ENCODE data around the gene CASK.

The CASK gene

DNA sequence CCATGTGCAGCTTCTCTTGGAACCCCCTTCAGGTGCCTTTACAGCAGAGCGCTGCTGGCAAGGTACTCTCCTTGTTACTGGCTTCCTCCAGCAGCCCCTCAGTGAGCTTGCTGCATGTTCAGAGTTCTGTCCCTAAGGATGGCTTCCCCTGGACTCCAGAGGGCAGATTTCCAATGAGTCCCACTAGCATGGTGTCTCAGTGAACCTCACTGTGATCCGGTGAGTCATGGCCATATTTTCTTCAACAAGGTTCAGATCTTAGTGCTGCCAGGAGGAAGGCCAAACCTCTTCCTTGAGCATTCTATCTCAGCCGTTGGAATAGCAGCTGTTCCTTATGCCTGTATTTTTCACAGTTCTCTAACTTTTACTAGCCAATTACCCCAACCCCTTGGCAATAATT, 98.8 kb downstream of the CASK start:
- no peaks in the 10 kb centered on the region for H3K9me3 ChIP-seq (ENCODE audit: control insufficient read depth in 1 of 2, low read length in 2 of 2)
- no peak overlapping the region for H3K27ac ChIP-seq (ENCODE audit: low read length)
- no peaks in the 10 kb centered on the region for H3K36me3 ChIP-seq (ENCODE audit: control insufficient read depth in 1 of 2, insufficient read depth in 2 of 2, low read length in 2 of 2)
- no peaks in the 10 kb centered on the region for H3K27me3 ChIP-seq (ENCODE audit: low read depth, low read length)
- no peaks in the 10 kb centered on the region for H3K4me1 ChIP-seq (ENCODE audit: control insufficient read depth in 1 of 2, insufficient read depth in 2 of 2, low read length in 2 of 2)
- H3K4me3 ChIP-seq (ENCODE audit: low read depth in 1 of 2, low read length in 2 of 2) = no peak overlapping the region

DNA sequence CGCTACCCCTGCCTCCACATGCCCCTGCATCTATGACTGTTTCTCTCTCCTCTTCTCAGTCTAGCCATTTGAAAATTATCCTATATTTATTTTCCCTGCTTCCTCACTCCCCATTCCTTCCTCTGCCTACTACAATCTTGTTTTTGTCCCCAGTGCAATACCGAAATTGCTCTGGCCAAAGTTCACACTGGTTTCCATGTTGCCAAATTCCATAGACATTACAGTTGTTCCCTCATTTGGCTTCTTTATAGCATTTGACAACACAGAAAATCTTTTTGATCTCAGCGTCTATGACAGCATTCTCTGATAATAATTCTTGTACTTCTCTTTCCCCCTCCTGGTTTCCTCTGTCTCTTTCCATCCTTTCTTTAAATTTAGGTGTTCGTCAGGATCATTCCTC, 100.0 kb downstream of the CASK start:
- no peaks in the 10 kb centered on the region for H3K9me3 ChIP-seq (ENCODE audit: control insufficient read depth in 1 of 2, low read length in 2 of 2)
- no peak overlapping the region for H3K4me3 ChIP-seq (ENCODE audit: low read depth in 1 of 2, low read length in 2 of 2)
- H3K36me3 ChIP-seq (ENCODE audit: control insufficient read depth in 1 of 2, insufficient read depth in 2 of 2, low read length in 2 of 2) = no peaks in the 10 kb centered on the region
- H3K4me1 ChIP-seq (ENCODE audit: control insufficient read depth in 1 of 2, insufficient read depth in 2 of 2, low read length in 2 of 2) = no peaks in the 10 kb centered on the region
- no peaks in the 10 kb centered on the region for H3K27me3 ChIP-seq (ENCODE audit: low read depth, low read length)
- H3K27ac ChIP-seq (ENCODE audit: low read length) = no peak overlapping the region

DNA sequence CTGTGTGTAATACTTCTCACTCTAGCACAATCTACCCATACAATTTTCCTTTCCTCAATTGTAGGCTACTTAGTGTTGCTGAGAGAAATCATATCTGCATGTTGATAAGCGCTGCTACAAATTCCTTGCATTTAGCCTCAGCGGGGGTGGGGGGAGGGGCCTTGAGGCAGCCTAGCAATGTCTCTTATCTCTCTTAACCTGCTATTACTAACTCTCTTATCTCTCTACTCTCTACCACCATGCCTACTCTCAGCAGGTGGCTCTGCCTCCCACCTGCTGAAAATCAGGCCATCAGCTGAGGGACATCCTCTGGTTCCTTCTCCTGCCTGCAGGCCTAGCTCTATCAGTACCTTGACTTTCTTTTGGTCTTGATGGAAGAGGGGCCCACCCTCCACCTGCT, 100.5 kb downstream of the CASK start:
- Histone ChIP-seq H3K36me3 (ENCODE audit: control insufficient read depth in 1 of 2, insufficient read depth in 2 of 2, low read length in 2 of 2) (no peaks in the 10 kb centered on the region), H3K9me3 (ENCODE audit: control insufficient read depth in 1 of 2, low read length in 2 of 2) (no peaks in the 10 kb centered on the region), H3K4me1 (ENCODE audit: control insufficient read depth in 1 of 2, insufficient read depth in 2 of 2, low read length in 2 of 2) (no peaks in the 10 kb centered on the region), H3K27me3 (ENCODE audit: low read depth, low read length) (no peaks in the 10 kb centered on the region), H3K4me3 (ENCODE audit: low read depth in 1 of 2, low read length in 2 of 2) (no peak overlapping the region), H3K27ac (ENCODE audit: low read length) (no peak overlapping the region)

DNA sequence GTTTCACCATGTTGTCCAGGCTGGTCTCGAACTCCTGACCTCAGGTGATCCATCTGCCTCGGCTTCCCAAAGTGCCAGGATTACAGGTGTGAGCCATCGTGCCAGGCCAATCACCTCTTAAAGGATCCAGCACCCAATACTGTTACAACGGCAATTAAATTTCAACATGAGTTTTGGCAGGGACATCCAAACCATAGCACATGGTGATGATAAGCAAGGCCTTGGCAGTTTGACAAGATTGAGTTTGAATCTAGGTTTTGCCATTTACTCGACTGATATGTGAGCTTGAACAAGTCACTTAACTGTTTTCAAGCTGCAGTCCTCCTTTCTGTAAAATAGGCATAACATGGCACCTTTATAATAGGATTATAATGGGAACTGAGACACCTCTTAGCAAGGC, 115.3 kb downstream of the CASK start:
- no peak overlapping the region for H3K27ac ChIP-seq (ENCODE audit: low read length)
- no peaks in the 10 kb centered on the region for H3K4me1 ChIP-seq (ENCODE audit: control insufficient read depth in 1 of 2, insufficient read depth in 2 of 2, low read length in 2 of 2)
- H3K36me3 ChIP-seq (ENCODE audit: control insufficient read depth in 1 of 2, insufficient read depth in 2 of 2, low read length in 2 of 2) = no peaks in the 10 kb centered on the region
- no peak overlapping the region for H3K4me3 ChIP-seq (ENCODE audit: low read depth in 1 of 2, low read length in 2 of 2)
- H3K9me3 ChIP-seq (ENCODE audit: control insufficient read depth in 1 of 2, low read length in 2 of 2) = no peaks in the 10 kb centered on the region
- no peaks in the 10 kb centered on the region for H3K27me3 ChIP-seq (ENCODE audit: low read depth, low read length)

DNA sequence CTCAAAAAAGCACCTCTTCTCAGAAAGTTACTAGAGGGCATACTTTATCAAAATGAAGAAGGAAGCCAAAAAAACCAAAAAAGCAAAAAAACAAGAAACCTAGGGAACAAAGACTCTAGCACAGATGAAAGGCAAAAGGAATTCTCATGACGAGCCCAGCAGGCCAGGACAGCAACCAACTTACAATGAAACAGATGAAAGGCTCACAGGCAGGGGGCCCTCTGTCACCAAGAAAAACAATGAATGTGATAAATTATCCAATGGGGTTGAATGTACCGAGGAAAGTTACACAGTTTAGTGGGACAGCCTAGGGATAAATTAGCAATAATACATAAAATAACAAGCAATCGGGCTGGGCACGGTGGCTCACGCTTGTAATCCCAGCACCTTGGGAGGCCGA, 120.4 kb downstream of the CASK start:
- H3K4me3 ChIP-seq (ENCODE audit: low read depth in 1 of 2, low read length in 2 of 2) = no peak overlapping the region
- H3K9me3 ChIP-seq (ENCODE audit: control insufficient read depth in 1 of 2, low read length in 2 of 2) = no peaks in the 10 kb centered on the region
- no peaks in the 10 kb centered on the region for H3K4me1 ChIP-seq (ENCODE audit: control insufficient read depth in 1 of 2, insufficient read depth in 2 of 2, low read length in 2 of 2)
- H3K27ac ChIP-seq (ENCODE audit: low read length) = no peak overlapping the region
- no peaks in the 10 kb centered on the region for H3K36me3 ChIP-seq (ENCODE audit: control insufficient read depth in 1 of 2, insufficient read depth in 2 of 2, low read length in 2 of 2)
- H3K27me3 ChIP-seq (ENCODE audit: low read depth, low read length) = no peaks in the 10 kb centered on the region

DNA sequence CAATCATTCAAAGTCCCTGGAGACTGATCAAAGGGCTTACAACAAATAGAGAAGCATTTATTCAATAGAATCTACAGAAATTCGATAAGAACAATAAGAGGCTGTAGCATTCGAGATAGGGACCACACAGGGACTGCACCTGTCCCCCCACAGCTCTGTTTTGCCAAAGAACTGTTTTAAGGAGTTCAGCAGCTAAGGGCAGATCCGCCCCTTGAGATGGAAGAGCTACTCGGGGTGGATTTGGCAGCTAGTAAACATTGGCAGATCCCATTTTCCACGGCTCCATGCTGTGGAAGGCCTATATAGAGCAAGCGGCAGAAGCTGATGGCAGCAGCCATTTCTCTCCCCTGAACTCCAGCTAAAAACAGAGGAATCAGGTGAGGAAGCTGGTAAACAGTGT, 123.7 kb downstream of the CASK start:
- Histone ChIP-seq H3K36me3 (ENCODE audit: control insufficient read depth in 1 of 2, insufficient read depth in 2 of 2, low read length in 2 of 2) (no peaks in the 10 kb centered on the region), H3K9me3 (ENCODE audit: control insufficient read depth in 1 of 2, low read length in 2 of 2) (no peaks in the 10 kb centered on the region), H3K27ac (ENCODE audit: low read length) (no peak overlapping the region), H3K27me3 (ENCODE audit: low read depth, low read length) (no peaks in the 10 kb centered on the region), H3K4me3 (ENCODE audit: low read depth in 1 of 2, low read length in 2 of 2) (no peak overlapping the region), H3K4me1 (ENCODE audit: control insufficient read depth in 1 of 2, insufficient read depth in 2 of 2, low read length in 2 of 2) (no peaks in the 10 kb centered on the region)

DNA sequence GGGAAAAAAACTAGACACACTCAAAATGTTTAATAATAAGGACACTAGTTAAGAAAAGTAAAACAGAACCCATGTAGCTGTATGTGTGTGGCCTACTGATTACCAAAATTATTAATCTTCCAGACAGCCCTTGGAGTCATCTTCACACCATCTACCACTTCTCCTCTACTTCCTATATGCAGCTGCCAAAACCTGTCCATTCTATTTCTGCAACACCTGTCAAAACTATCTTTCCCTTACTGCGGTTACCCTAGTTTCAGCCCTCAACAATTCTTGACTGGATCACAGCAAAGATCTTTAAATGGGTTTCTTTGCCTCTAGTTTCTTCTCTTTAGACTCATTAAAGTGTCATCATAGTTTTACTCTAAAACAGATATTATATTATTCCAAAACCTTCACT, 126.8 kb downstream of the CASK start:
- Histone ChIP-seq H3K4me1 (ENCODE audit: control insufficient read depth in 1 of 2, insufficient read depth in 2 of 2, low read length in 2 of 2) (no peaks in the 10 kb centered on the region), H3K27me3 (ENCODE audit: low read depth, low read length) (no peaks in the 10 kb centered on the region), H3K4me3 (ENCODE audit: low read depth in 1 of 2, low read length in 2 of 2) (no peak overlapping the region), H3K27ac (ENCODE audit: low read length) (no peak overlapping the region), H3K36me3 (ENCODE audit: control insufficient read depth in 1 of 2, insufficient read depth in 2 of 2, low read length in 2 of 2) (no peaks in the 10 kb centered on the region), H3K9me3 (ENCODE audit: control insufficient read depth in 1 of 2, low read length in 2 of 2) (no peaks in the 10 kb centered on the region)

DNA sequence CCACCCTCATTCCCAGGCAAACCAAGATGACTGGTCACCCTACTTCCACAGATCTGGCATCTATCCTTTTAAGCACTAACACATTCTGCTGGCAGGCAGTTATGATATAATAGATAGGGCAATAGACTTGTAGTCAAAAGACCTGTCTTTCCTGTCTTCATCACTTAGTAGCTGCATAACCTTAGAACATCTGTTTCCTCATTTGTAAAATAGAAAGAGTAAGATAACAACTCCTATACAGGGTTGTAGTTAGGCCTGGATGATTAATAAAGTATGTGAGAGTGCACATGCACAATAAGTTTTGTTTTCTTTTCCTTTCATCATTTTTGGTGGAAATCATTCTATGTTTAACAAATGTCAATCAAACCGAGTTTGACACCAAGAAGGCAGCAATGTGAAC, 127.3 kb downstream of the CASK start:
- Histone ChIP-seq H3K9me3 (ENCODE audit: control insufficient read depth in 1 of 2, low read length in 2 of 2) (no peaks in the 10 kb centered on the region), H3K4me1 (ENCODE audit: control insufficient read depth in 1 of 2, insufficient read depth in 2 of 2, low read length in 2 of 2) (no peaks in the 10 kb centered on the region), H3K27me3 (ENCODE audit: low read depth, low read length) (no peaks in the 10 kb centered on the region), H3K27ac (ENCODE audit: low read length) (no peak overlapping the region), H3K4me3 (ENCODE audit: low read depth in 1 of 2, low read length in 2 of 2) (no peak overlapping the region), H3K36me3 (ENCODE audit: control insufficient read depth in 1 of 2, insufficient read depth in 2 of 2, low read length in 2 of 2) (no peaks in the 10 kb centered on the region)

DNA sequence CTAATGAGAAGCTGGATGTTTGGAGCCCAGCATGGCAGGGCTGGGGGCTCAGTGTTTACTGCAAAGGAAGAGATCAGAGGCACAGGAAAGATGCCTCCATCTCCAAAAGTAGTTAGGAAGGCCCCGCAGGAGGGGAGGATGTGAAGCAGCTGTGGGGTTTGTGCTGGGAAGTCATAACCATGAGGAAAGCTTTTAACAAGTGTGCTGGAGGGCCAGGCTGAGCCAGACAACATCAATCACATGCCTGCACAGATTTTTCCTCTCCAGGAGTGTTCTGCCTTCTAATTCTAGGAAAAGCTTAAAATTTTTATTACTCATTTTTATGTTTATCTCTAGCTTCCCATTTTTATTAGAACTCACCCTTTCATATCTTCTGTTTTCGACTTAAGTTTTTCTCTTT, 134.0 kb downstream of the CASK start:
- Histone ChIP-seq H3K27me3 (ENCODE audit: low read depth, low read length) (no peaks in the 10 kb centered on the region), H3K4me3 (ENCODE audit: low read depth in 1 of 2, low read length in 2 of 2) (no peak overlapping the region), H3K4me1 (ENCODE audit: control insufficient read depth in 1 of 2, insufficient read depth in 2 of 2, low read length in 2 of 2) (no peaks in the 10 kb centered on the region), H3K9me3 (ENCODE audit: control insufficient read depth in 1 of 2, low read length in 2 of 2) (no peaks in the 10 kb centered on the region), H3K27ac (ENCODE audit: low read length) (no peak overlapping the region), H3K36me3 (ENCODE audit: control insufficient read depth in 1 of 2, insufficient read depth in 2 of 2, low read length in 2 of 2) (peaks cover 0 to 6% of the 10 kb centered on the region in 2 donors)

DNA sequence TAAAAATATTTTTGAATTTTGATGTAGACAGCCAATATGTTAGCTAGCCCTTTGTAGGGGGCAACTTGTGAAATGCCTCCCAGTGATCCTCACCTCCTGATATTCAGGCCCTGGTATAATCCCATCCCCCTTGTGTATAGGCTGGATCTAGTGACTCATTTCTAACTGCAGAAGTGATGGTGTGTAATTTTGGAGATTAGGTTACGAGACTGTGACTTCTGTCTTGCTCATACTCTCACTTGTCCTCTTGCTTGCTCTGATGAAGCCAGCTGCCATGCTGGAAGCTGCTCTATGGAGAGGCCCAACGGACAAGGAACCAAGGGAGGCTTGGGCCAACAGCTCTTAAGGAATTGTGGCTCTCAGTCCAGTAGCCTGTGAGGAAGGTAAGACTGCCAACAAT, 137.7 kb downstream of the CASK start:
- H3K27ac ChIP-seq (ENCODE audit: low read length) = no peak overlapping the region
- H3K4me3 ChIP-seq (ENCODE audit: low read depth in 1 of 2, low read length in 2 of 2) = no peak overlapping the region

DNA sequence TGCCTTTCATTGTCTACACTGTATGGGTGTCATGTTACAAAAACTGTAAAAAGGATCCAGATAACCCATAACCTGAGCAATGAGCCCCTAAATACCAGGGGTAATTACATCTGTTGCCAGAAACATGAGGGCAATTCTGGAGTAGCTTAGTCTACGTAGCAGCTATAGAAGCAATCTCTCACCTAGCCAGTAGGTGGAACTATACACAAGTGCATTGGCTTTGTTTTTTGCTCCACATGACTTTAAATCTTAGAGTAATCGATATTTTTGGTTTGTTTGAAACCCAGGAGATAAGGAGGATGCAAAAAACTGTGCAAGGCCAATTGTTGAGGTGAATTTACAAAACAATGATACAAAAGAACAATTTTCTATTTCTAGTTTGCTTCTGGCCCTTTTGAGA, 141.9 kb downstream of the CASK start:
- no peak overlapping the region for H3K4me3 ChIP-seq (ENCODE audit: low read depth in 1 of 2, low read length in 2 of 2)
- H3K27me3 ChIP-seq (ENCODE audit: low read depth, low read length) = no peaks in the 10 kb centered on the region
- no peak overlapping the region for H3K27ac ChIP-seq (ENCODE audit: low read length)
- H3K36me3 ChIP-seq (ENCODE audit: control insufficient read depth in 1 of 2, insufficient read depth in 2 of 2, low read length in 2 of 2) = peaks cover 0 to 6% of the 10 kb centered on the region in 2 donors
- H3K9me3 ChIP-seq (ENCODE audit: control insufficient read depth in 1 of 2, low read length in 2 of 2) = no peaks in the 10 kb centered on the region
- no peaks in the 10 kb centered on the region for H3K4me1 ChIP-seq (ENCODE audit: control insufficient read depth in 1 of 2, insufficient read depth in 2 of 2, low read length in 2 of 2)

More for the DNA sequence above, 137.7 kb downstream of the CASK start:
- no peaks in the 10 kb centered on the region for H3K9me3 ChIP-seq (ENCODE audit: control insufficient read depth in 1 of 2, low read length in 2 of 2)
- H3K36me3 ChIP-seq (ENCODE audit: control insufficient read depth in 1 of 2, insufficient read depth in 2 of 2, low read length in 2 of 2) = peaks cover 0 to 6% of the 10 kb centered on the region in 2 donors
- no peaks in the 10 kb centered on the region for H3K4me1 ChIP-seq (ENCODE audit: control insufficient read depth in 1 of 2, insufficient read depth in 2 of 2, low read length in 2 of 2)
- no peaks in the 10 kb centered on the region for H3K27me3 ChIP-seq (ENCODE audit: low read depth, low read length)

DNA sequence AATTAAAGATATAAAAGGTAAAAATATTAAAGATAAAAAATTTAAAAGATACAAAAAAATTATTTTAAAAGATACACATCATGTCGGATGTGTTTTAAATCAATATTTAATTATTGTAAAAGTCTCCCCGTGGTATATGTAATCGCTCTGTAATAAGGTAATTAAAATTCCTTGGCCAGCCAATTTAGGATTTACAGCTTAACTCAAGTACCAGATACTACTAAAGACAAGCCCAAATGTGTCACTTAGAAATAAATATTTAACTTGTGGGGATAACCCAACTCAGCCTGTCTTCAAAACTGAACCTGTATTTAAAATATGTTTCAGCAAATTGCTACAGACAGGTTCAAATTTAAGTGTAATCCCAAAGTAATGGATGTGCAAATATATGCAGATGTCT, 143.4 kb downstream of the CASK start:
- Histone ChIP-seq H3K4me3 (ENCODE audit: low read depth in 1 of 2, low read length in 2 of 2) (no peak overlapping the region), H3K36me3 (ENCODE audit: control insufficient read depth in 1 of 2, insufficient read depth in 2 of 2, low read length in 2 of 2) (no peaks in the 10 kb centered on the region), H3K4me1 (ENCODE audit: control insufficient read depth in 1 of 2, insufficient read depth in 2 of 2, low read length in 2 of 2) (no peaks in the 10 kb centered on the region), H3K27ac (ENCODE audit: low read length) (no peak overlapping the region), H3K9me3 (ENCODE audit: control insufficient read depth in 1 of 2, low read length in 2 of 2) (no peaks in the 10 kb centered on the region), H3K27me3 (ENCODE audit: low read depth, low read length) (no peaks in the 10 kb centered on the region)

Data from muscle layer of duodenum (tissue), 2 donors.